ENCODE data around the gene RABL2A. TPM values are rescaled to one million over a fixed set of nuclear protein-coding genes. Genes with fewer than 3 reads are reported as not detected.
"Not testable (repeated sequence)": the region's sequence is repeated elsewhere in the genome, so short reads cannot be mapped to it uniquely, and the experiment has no call there.

RABL2A gene
- total RNA-seq = 10.6 TPM

- DNase-seq (ENCODE audit: low spot score in 2 of 2) = peak; percentile 77 to 79
- FAIRE-seq = not testable (repeated sequence)
These were observed at the start of gene RABL2A for GRCh38 chr2:113626616-113627330. Gene RABL2A, plus strand, starts transcription at chr2:113627266. Its CDS starts 1,341 bp downstream, at chr2:113628607.

- FAIRE-seq; DNase-seq (ENCODE audit: low spot score in 2 of 2): not testable (repeated sequence)
These were observed 48.6 kb upstream of the RABL2A start for GRCh38 chr2:113578508-113578907.

- FAIRE-seq = not testable (repeated sequence)
- DNase-seq (ENCODE audit: low spot score in 2 of 2) = peak in 1 of 2 donors; percentile 3
These were observed 44.6 kb upstream of the RABL2A start for GRCh38 chr2:113582473-113582872.

GRCh38 chr2:113583521-113584225 lies 43.4 kb upstream of the RABL2A start:
- not testable (repeated sequence) for FAIRE-seq
- DNase-seq (ENCODE audit: low spot score in 2 of 2) = peak; percentile 67 to 73

- DNase-seq (ENCODE audit: low spot score in 2 of 2) = peak in 1 of 2 donors; percentile 10
These were observed 42.6 kb upstream of the RABL2A start for GRCh38 chr2:113584311-113585092.

GRCh38 chr2:113587201-113587600 lies 39.9 kb upstream of the RABL2A start:
- not testable (repeated sequence) for FAIRE-seq
- peak; percentile 2 to 8 for DNase-seq (ENCODE audit: low spot score in 2 of 2)

More at GRCh38 chr2:113584311-113585092, 42.6 kb upstream of the RABL2A start:
- not testable (repeated sequence) for FAIRE-seq

GRCh38 chr2:113589591-113589990 lies 37.5 kb upstream of the RABL2A start:
- not testable (repeated sequence) for DNase-seq (ENCODE audit: low spot score in 2 of 2); FAIRE-seq

GRCh38 chr2:113591926-113592325 lies 35.1 kb upstream of the RABL2A start:
- FAIRE-seq; DNase-seq (ENCODE audit: low spot score in 2 of 2): not testable (repeated sequence)

- not testable (repeated sequence) for FAIRE-seq
- DNase-seq (ENCODE audit: low spot score in 2 of 2) = peak; percentile 1 to 17
These were observed 33.8 kb upstream of the RABL2A start for GRCh38 chr2:113593280-113593679.

GRCh38 chr2:113595725-113596124 lies 31.3 kb upstream of the RABL2A start:
- DNase-seq (ENCODE audit: low spot score in 2 of 2); FAIRE-seq: not testable (repeated sequence)

- not testable (repeated sequence) for FAIRE-seq; DNase-seq (ENCODE audit: low spot score in 2 of 2)
These were observed 29.9 kb upstream of the RABL2A start for GRCh38 chr2:113597164-113597563.

GRCh38 chr2:113597572-113597971 lies 29.5 kb upstream of the RABL2A start:
- not testable (repeated sequence) for FAIRE-seq; DNase-seq (ENCODE audit: low spot score in 2 of 2)

GRCh38 chr2:113598180-113598579 lies 28.9 kb upstream of the RABL2A start:
- DNase-seq (ENCODE audit: low spot score in 2 of 2); FAIRE-seq: not testable (repeated sequence)

- not testable (repeated sequence) for DNase-seq (ENCODE audit: low spot score in 2 of 2); FAIRE-seq
These were observed 28.3 kb upstream of the RABL2A start for GRCh38 chr2:113598738-113599137.

GRCh38 chr2:113599208-113599607 lies 27.9 kb upstream of the RABL2A start:
- DNase-seq (ENCODE audit: low spot score in 2 of 2); FAIRE-seq: not testable (repeated sequence)

- FAIRE-seq = not testable (repeated sequence)
- peak; percentile 2 for DNase-seq (ENCODE audit: low spot score in 2 of 2)
These were observed 24.9 kb upstream of the RABL2A start for GRCh38 chr2:113602040-113602769.

- FAIRE-seq = no peak
- peak in 1 of 2 donors; percentile 0 for DNase-seq (ENCODE audit: low spot score in 2 of 2)
These were observed 24.1 kb upstream of the RABL2A start for GRCh38 chr2:113602869-113603466.

GRCh38 chr2:113603467-113604084 lies 23.5 kb upstream of the RABL2A start:
- FAIRE-seq = not testable (repeated sequence)
- peak; percentile 68 to 85 for DNase-seq (ENCODE audit: low spot score in 2 of 2)

- peak; percentile 54 to 65 for DNase-seq (ENCODE audit: low spot score in 2 of 2)
- FAIRE-seq = not testable (repeated sequence)
These were observed 23.0 kb upstream of the RABL2A start for GRCh38 chr2:113604085-113604477.

Measured in frontal cortex (tissue), 4 donors.